NCI-H2029 treated with DMSO at 0.1 percent for 48 hours (cell line): ENCODE measurements around the gene LILRB5.
"Not testable (repeated sequence)": the region's sequence is repeated elsewhere in the genome, so short reads cannot be mapped to it uniquely, and the experiment has no call there.

ENCODE experiments used
- DNase-seq: peaks from one replicate; lab custom pipeline; 2025; lab: John Stamatoyannopoulos, UW

The LILRB5 gene

DNA sequence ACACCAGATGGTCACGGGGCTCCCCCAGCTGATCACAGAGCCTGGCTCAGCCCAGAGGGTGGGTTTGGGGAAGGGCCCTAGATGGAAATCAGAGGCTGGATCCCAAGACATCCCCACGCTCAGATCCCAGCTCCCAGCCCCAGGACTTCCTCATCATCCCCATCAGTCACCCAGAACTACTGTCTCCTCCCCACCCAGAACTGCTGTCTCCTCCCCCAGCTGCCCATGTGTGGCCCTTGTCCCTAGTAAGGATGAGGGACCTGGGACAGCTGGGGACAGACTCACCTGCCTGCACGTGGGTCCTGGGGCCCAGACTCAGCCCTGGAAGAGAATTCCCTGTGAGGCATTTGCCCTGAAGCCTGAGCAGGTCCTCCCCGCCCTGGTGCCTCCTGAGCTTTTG is 14.8 kb downstream of the LILRB5 start:
- DNase-seq = not testable (repeated sequence)

DNA sequence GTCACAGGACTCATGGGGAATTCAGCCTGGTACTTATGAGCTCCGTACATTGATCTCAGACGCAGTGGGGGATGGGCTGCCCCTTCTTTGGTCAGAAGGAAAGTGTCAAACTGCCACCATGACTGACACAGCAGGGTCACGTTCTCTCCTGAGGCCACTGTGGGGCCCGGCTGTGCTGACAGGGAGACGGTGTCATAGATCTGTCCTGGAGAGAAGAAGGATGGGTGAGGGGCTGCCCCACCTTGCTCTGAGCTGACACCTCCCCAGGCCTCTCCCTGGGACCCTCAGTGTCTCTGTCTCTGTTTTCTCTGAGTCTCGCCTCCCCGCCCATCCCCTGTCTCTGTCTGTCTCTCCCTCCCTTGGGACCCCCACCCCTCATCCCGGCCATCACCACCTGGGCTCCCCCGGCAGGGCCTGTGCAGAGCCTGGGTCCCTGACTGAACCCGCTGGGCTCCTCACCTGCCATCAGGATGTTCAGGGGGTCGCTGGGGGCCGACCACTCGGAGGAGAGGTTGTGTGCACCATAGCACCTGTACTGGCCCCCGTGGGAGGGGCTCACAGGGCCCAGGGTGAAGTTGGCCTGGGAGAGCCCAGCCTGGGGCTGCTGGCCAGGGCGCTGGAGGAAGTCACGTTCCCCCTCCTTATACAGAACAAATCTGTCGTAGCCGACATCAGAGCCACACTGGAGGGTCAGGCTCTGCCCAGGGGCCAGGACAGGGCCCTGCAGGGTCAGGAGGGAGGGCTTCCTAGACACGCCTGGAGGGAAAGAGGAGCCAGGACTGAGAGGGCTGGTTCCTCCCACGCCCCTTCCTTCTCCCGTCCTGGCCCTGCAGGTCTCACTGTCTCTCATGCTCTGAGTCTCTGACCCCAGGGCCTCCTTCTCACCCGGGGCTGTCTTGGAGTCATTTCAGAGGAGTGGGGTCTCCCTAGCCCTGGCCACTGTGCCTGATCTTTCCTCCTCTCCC is 16.4 kb downstream of the LILRB5 start:
- DNase-seq = not testable (repeated sequence)

DNA sequence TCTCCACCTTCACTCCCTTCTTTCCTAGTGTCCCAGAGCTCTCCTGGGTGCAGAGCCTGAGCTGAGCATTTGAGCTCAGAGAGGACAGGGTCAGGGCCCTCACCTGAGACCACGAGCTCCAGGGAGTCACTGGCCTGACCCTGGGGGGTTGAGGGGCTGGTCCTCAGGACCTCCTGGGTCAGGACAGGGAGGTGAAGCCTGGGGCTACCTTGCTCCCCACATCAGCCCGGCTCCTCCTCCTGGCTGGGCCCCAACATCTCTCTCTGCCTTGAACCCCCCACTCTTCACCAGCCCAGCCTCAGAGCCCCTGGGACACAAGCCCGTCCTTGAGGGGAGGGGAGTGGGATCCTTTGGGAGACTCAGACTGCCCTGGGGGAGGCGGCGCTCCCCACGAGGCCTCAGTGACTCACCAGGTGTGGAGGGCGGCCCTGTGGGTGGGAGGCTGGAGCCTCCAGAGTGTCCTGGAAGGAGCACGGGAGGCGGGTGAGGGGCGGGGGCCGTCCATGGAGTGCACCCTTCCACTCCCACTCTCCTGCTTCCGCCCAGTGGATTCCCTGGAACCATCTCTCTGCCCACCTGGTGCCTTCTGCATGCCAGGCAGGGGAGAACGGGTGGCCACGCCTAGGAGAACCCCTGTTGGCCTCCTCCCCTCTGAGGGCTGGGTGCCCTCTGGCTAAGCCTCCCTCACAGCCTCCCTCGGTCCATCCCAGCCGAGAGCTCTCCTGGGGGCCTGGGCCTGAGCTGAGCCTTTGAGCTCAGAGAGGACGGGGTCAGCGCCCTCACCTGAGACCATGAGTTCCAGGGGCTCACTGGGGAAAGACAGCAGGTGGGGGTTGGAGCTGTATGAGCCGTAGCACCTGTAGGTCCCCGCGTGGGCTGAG is 17.3 kb downstream of the LILRB5 start:
- DNase-seq = not testable (repeated sequence)

DNA sequence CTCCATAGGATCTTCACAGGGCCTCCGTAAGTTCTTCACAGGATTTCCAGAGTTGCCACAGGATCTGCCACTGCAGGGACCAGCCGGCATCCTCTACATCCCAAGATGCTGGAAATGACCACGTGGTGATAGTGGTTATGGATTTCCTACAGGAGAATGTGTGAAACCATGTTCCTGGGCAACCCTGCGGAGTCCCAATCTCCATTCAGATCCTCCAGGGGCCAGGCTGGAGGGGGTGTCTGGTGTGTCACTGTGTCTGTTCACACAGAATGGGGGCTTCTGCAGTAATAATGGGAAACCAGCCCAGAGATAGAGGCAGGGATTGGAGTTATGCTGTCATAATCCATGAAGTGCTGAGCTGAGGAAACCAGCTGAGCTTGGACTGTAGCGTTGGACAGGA is 23.1 kb downstream of the LILRB5 start:
- no peak for DNase-seq

DNA sequence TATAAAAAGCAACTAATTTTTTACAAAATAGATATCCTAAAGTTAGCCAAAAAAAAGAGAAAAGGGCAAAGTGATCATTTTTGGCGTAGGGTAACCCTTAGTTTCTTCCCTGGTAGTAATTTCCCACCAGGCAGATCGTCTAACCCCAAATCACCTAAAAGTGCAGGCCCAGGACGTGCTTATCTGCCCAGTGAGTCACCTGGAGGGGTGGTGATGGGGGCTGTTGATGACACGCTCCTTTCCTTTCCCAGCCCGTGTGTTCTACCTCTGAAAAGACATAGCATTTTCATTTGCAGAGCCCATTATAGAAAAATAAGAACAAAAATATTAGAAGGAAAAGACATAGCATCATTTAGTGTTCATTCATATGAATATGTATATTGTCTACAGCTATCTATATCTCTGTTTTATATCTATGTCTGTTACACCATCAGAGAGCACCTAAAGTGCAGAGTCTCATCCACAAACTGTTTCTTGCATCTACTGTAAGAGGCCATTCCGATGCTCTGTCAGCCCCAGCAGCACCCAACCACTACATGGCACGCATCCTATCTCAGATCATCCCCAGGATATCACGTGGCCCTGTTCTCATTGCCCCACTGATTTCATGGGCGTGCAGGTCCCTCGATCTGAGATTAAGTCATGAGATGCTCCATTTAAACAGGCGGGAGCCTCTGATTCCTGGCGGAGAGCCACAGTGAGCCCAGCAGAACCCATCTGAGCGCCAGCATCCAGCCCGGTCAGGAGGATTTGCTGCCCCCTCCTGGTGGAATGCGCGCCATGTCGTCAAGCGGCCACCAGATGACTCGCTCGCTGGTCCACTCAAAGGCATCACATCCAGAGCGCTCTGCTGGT is 25.8 kb downstream of the LILRB5 start:
- DNase-seq = peak; percentile 73

DNA sequence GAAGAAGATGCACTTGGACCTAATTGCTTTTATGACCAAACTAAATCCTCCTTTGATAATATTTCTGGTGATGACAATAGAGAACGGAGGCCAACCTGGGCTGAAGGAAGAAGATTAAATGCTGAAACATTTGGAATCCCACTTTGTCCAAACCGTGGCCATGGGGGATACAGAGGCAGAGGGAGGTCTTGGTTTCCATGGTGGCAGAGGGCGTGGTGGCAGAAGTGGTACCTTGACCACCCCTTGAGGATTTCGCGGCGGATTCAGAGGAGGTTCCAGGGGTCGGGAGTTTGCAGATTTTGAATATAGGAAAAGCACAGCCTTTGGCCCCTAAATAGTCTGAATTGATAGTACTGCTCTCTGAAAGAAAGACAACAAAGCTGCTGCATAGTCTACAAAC is 27.0 kb downstream of the LILRB5 start:
- no peak for DNase-seq

DNA sequence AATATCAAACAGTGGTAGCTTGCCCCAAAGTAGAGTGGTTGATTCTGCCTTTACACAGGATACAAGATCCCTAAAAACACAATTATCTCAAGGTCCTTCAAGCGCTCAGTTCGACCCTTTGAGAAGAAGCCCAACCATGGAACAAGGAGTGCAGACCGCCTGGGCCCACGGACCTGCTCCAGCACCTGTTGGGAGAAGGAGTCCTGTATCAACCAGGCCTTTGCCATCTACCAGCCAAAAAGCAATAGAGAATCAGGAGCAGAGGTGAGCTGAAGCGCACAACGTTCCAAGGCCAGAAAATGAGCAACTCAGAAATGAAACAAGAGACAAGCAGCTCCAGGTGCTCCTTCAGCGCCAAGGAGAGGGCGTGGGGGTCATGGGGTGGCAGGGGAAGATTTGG is 27.9 kb downstream of the LILRB5 start:
- no peak for DNase-seq

DNA sequence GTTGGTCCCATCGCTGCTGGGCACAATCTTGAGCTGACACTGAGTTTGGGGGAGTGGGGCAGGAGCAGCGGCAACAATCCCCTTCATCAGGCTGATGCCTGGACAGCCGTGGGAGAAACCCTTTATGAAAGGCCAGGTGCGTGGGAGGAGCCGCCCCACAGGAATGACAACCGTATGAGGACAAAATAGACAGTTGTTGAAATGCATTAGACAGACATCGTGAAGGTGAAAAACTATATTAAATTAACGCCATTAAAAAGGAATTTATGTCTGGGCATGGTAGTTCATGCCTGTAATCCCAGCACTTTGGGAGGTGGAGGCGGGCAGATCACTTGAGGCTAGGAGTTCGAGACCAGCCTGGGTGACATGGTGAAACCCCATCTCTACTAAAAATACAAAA is 32.5 kb downstream of the LILRB5 start:
- DNase-seq = not testable (repeated sequence)

DNA sequence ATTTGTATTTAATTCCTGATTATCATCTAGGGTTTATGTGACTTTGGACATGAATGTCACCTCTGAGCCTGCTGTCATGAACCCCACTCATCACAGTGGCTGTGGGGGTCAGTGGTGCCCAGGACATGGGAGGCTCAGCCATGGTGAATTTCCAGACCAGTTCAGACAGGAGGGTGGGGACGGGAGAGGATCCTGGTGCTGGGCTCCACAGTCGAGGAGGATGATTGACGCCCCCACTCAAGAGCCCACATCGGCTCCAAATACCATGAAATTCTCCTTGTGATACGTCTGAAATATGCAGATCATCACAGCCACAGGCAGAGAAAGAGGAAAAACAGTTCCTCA is 33.2 kb downstream of the LILRB5 start:
- DNase-seq = not testable (repeated sequence)

DNA sequence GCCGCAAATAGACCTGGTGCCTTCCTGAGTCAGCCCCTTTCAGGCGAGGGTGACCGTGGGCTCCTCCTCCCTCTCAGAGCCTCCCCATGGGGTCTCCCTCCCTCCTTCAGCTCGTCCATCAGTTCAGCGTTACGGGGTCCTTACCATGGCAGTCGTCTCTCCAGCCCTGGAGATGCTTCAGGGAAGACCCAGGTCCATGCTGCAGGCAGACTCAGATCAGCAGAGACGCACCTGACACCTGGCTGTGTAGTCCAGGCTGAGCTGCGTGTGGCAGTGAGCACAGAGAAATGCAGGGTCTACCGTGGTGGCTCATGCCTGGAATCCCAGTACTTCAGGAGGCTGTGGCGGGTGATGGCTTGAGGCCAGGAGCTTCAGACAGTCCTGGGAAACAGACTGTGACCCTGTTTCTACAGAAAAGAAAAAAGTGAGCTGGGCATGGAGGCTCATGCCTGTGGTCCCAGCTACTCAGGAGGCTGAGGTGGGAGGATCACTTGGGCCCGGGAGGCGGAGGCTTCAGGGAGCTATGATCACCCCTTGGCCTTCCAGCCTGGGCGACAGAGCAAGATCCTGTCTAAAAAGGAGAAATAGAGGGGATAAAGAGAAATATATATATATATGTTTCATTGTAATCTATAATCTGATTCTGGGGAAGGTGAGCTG is 33.7 kb downstream of the LILRB5 start:
- not testable (repeated sequence) for DNase-seq

DNA sequence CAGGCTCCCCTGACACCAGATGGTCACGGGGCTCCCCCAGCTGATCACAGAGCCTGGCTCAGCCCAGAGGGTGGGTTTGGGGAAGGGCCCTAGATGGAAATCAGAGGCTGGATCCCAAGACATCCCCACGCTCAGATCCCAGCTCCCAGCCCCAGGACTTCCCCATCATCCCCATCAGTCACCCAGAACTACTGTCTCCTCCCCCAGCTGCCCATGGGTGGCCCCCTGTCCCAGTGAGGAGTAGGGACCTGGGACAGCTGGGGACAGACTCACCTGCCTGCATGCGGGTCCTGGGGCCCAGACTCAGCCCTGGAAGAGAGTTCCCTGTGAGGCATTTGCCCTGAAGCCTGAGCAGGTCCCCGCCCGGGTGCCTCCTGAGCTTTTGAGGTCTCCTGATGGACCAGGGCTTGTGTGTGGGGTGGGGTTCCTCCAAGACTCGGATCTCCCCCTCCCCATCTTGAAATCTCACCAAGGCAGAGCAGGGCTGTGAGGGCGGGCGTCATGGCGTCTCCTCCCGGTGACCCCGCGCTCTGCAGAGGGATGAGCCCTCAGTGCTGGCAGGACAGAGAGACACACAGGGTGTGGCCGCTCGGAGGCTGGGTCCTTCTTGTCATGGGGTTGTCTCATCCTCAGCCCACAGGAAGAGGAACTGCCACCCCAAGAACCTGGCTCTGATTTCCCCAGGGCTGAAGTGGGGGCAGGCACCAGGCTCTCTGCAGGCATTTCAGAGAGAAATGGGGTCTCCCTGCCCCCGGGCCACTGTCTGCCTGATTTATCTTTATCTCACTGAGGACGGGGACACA is 34.4 kb downstream of the LILRB5 start, which contains the start of gene LILRB3:
TSS of gene LILRB3 (minus strand) at position 534 of the 803 bp plus-strand sequence. CDS start at position 503, 31 bp downstream.
- DNase-seq = not testable (repeated sequence)

DNA sequence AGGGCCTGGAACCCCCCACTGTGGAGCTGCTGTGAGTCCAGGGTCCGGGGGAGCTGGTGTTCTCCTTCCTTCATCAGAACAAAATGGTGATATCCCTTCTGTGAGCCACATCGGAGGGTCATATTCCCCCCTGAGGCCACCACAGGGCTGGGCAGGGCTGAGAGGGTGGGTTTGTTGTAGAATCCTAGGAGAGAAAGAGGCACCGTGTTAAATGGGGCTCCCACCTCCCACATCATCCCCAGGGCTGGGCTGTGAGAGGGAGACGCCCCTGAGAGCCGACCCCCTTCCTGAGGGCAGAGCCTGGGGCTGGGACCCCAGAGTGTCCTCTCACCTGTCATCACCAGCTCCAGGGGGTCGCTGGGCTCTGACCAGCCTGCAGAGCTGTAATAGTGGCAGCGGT is 35.1 kb downstream of the LILRB5 start:
- DNase-seq = not testable (repeated sequence)

DNA sequence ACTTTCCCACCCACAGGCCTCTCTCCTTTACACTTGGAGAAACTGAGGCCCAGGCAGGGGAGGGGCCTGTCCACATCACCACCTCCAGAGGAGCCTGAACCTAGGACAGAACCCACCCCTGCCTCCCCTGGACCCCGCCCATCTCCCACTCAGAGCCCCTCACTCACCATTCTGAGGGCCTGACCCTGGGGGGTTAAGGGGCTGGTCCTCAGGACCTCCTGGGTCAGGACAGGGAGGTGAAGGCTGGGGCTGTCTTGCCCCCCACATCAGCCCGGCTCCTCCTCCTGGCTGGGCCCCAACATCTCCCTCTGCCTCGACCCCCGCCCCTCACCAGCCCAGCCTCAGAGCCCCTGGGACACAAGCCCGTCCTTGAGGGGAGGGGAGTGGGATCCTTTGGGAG is 37.4 kb downstream of the LILRB5 start:
- not testable (repeated sequence) for DNase-seq

DNA sequence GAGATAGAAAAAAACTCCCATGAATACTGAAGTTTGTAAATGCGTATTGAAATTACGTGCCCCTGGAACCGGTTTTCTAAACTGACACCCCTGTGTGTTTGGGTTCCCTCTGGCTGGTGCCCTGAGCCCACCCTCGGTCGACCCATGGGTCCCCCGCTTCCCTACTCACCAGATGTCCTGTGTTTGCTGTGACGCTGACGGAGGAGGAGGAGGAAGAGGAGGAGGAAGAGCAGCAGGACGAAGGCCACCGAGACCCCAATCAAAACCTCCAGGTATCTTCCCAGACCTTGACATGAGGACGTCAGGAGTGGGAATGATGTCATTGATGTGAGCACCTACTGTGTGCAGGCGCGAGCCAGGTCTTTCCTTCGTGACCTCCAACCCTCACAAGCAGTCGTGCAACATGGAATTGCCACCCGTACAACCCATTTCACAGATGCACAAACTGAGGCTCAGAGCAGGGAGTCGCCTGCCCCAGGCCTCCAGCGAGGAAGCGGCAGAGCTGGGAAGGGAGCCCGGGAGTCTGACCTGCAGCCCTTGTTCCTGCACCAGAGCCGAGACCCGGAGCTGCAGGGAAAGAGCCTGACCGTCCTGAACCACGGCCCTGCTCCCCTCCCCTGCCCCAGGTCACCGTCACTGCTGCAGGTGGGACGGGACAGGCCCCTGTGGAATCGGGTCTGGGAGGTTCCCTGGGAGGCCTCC is 38.0 kb downstream of the LILRB5 start:
- no peak for DNase-seq

DNA sequence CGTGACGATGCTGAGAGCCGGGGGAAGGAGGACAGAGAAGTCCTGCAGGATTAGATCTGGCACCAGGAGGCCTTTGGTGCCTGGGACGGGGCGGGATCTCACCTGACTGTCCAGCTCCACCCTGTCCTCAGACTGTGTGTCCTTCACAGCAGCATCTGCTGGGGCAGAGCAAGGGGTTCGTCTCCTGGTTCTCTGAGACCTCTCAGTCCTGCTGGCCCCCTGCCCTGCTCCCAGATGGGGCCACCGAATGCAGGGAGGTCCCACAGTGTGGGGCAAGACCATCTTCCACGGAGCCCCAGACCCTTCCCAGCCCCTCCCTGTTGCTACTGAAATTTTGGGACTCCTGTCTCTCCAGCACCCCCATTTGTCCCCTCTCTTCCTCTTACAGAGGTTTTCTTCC is 38.8 kb downstream of the LILRB5 start:
- no peak for DNase-seq

DNA sequence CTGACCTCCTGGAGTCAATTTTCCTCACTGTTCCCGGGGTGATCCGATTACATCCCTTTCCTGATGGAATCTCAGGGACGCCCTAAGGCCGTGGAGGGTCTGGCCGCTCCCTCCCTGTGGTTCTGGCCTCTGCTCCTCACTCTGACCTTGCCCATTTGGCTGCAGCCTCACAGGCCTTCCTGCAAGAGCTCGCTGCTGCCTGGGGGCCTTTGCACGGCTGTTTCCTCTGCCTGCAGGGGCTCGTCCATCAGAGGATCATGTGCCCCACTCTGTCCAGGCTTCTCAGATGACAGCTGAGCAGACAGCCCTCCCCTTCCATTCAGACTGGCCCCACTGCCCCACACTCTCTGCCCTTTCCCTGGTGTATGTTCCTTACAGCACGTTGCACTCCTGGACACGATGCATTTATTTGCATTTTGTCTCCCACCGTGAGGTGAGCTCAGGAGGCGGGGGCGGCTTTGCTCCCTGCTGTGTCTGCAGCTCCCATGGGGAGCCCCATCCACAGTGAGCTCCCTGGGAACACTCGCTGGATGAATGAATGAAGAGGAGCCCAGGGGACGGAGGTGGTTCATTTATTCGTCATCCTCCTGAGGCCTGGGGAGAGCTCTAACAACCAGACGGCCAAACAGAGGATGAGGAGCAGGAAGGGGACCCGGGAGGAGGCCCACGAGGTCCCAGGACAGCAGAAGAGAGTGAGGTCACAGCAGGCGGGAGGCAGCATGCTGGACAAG is 39.4 kb downstream of the LILRB5 start:
- not testable (repeated sequence) for DNase-seq

DNA sequence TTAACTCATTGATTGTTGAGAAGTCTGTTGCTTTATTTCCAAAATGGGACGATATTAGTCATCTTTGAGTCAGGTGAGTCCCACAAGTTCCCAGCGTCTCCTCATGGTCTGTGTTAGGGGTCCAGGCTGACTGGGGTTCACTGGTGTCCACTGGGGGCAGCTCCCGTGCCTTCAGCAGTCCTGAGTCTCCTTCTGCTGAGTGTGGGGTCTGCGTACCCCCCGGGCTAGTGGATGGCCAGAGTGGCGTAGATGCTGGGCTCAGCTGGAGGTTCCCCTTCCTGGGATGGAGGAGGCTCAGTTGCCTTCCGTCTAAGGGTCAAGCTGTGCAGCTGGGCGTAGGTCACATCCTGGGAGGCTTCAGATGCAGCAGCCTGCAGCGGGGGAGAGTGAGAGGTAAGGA is 40.2 kb downstream of the LILRB5 start:
- no peak for DNase-seq

DNA sequence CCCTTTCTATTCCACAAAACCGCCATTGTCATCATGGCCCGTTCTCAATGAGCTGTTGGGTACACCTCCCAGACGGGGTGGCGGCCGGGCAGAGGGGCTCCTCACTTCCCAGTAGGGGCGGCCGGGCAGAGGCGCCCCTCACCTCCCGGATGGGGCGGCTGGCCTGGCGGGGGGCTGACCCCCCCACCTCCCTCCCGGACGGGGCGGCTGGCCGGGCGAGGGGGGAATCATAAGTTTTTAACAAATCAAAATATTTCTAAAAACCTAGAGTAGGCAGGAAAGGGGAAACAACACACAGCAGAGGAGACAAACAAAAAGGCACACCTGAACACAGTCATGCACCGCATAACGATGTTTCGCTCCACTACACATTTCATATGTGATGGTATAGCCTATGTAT is 42.3 kb downstream of the LILRB5 start:
- not testable (repeated sequence) for DNase-seq

DNA sequence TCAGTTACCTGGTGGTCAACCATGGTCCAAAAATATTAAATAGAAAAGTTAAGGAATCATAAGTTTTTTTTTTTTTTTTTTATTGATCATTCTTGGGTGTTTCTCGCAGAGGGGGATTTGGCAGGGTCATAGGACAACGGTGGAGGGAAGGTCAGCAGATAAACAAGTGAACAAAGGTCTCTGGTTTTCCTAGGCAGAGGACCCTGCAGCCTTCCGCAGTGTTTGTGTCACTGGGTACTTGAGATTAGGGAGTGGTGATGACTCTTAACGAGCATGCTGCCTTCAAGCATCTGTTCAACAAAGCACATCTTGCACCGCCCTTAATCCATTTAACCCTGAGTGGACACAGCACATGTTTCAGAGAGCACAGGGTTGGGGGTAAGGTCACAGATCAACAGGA is 42.9 kb downstream of the LILRB5 start:
- not testable (repeated sequence) for DNase-seq
